ENCODE measurements around the gene INSC.

Gene INSC

GRCh38 chr11:15192005-15192556, 77.4 kb downstream of the INSC start:
- DNase-seq: no peak

DNA sequence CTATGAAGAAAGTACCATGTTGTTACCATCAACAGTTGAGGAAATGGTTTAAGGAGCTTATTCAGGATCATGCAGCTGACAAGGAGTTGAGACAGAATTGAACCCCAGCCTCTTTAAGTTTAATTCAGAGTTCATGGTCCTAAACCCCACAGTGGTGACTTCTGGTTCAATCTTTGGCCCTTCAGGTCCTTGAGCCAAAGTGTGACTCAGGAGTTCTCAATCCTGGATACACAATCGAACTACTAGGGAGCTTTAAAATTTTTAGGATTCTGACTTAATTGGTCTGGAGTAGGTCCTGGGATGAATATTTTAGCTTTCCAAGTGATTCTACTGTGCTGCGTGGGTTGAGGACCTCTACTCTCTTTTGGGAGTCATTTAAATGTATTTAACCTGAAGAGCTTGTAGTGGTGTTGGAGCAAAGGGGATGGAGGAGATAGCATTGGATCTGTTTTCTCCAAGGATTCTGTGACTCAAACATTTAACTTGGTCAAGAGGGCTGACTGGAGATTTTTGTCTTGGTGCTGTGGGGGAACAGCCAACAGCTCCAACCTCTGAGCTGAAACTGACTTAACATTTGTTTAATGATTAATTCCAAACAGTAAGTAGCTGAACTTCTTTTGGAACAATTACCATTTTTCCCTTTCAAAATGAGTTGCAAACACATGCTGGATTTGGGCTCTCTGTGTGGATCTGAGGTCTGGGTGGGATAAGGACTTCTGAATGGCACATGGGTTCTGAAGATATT, 80.1 kb downstream of the INSC start:
- DNase-seq: no peak

DNA sequence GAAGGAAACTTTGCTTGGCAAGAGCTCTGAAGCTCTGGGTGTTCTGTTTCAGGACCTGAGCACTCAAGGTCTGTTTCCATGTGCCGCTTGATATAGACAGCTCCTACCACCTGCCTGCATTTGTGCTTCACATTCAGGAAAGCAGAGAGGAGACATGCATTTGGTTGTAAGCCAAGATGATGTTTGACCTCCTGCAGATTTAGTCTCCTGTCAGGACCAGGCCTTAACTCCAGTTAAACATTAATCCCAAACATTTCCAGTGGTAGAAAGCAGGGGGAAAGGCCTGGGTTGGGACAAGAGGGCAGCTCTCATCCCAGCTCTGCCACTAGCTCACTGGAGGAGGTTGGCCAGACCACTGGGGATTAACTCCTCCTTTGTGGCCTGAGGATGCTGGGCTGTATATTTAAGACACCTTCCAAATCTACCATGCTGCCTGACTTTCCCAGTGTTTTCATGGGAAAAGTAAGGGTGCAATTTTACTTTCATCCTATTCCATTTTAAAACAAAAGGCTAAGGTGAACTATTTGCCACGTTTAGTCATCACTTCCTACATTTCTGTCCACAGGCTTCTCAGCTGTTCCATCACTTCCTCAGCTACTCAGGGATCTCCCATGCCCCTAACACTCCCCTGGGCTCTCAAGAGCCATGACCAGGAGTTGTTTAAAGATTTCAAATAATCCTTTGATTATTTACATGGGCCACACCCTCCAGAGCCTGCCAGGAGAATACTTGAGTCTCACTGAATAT, 80.9 kb downstream of the INSC start:
- no peak for DNase-seq

- no peak for DNase-seq
Measured at GRCh38 chr11:15196704-15197103, 82.0 kb downstream of the INSC start.

GRCh38 chr11:15197696-15198095, 83.0 kb downstream of the INSC start:
- DNase-seq: no peak

GRCh38 chr11:15198284-15198683, 83.6 kb downstream of the INSC start:
- no peak for DNase-seq

DNA sequence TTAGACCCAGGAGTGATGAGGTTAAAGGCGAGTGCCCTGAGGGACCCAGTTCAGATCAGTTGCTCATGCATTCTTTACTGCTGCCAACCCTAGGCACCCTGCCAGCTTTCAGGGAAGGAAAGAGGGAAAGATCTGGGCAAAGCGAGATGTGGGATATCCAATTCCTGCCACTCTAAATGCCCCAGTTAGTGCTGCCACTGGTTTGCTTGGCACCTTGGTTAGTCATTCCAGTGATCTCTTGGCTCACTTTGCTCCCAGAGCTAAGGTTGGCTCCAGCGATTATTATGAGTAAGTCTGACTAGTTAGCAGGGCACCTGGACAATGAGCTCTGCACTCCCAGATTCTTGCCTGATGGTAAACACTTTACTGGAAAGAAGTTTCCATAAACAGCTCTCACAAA, 85.0 kb downstream of the INSC start:
- DNase-seq: no peak

DNA sequence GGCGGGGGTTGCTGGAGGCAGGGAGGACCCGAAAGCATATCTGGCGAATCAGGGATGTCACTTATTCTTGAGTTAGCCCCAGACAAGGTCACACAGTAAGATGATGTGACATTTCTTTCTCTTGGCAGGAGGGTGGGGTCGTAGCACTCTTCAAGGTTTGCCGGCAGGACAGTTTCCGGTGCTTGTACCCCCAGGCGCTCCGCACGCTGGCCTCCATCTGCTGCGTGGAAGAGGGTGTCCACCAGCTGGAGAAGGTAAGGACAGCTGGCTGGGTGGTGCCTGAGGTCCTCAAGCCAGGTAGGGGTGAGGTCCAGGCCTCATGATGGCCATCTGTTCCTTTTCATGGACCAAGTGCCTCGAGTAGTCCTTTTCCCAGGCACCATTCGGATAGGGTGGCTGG, 86.0 kb downstream of the INSC start:
- no peak for DNase-seq

DNA sequence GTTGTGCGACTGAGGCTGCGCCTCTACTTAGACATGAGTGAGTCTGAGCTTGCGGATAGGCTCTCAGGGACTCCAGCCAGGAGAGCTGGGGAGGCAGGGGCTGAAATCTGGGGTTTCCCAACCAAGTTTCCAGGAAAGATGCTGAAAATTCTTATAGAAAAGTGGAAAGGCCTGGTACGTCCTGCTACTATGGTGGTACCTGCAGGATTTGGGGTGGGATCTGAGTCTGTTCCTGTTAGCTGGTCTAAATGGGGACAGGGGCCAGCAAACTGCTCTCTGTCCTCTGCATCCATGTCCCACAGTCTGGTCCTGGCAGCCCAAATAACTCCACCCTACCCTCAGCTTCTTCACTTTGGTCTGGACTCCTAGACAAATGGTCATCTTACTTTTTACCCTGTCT, 86.9 kb downstream of the INSC start:
- DNase-seq: no peak

- DNase-seq: no peak
Measured at GRCh38 chr11:15202626-15203025, 87.9 kb downstream of the INSC start.

DNA sequence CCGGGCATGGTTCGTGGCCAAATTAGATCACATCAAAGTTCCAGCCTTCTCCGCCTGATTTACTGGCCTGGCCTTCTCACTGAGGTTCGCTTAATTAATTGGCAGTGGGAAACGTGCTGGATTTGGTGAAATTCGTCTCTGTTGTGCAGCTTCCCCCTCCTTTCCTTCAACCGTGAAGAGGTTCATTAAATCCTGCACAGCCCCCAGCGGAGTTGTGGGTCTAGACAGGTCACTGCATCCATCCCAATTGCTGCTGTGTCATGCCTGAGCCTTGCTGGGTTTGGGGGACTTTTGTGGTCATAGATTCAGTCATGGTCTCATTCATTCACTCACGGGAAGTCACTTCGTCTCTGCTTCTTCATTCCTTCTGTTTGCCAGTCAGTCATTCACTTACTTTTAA, 90.0 kb downstream of the INSC start:
- DNase-seq: no peak

GRCh38 chr11:15206791-15207190, 92.1 kb downstream of the INSC start:
- DNase-seq: no peak

GRCh38 chr11:15208378-15209222, 93.9 kb downstream of the INSC start:
- peak; percentile 20 for DNase-seq

- no peak for DNase-seq
Measured at GRCh38 chr11:15212876-15213275, 98.2 kb downstream of the INSC start.

DNA sequence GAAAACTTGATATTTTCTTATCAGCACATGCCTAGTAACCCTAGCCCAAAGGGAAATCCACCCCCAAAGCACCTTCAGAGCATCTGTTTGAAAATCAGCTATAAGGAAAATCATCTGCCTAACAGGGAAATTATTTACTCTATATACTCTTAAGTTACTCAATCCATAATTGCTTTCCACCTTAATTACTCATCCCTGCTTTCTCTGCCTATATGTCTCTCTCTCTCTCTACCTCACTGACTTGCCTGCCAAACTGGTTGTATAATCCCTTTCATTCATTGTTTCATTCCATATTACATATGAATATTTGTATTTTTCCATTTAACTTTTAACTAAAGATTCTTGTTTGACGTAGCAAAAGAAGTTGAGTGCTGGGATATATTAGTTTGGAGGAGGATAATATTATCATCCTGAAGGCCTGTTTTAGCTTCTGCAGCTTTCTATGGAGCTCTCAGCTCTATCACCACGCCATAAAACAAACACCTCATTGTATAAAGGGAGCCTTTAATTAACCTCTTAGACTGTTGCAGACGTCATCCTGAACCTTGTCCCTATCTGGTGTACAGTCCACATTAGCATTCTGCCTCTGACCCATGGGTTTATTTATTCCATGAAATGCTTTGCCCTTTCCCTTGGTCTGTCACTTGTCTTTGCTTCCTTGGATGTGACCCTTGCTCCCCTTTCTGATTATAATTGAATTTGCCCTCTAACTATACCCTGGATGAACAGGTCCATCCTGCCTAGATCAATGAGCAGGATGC, 98.9 kb downstream of the INSC start:
- no peak for DNase-seq

DNA sequence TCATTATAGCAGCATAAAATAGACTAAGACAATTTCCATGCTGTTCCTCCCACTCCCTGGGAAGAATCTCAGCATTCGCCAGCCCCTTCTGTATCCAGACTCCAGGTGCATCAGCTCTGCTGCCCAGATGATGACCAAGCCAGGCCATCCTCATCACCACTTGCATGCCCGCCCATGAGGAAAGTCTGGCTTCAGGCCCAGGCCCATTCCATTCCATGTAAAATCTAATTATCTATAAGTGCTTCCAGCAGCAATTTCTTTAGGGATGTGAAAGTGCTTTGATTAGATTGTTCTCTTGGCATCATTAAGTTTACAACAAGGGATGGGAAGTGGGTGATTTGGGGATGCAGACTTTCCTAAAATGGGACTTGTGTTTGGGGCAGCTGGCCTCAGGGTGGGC, 100.3 kb downstream of the INSC start:
- no peak for DNase-seq

DNA sequence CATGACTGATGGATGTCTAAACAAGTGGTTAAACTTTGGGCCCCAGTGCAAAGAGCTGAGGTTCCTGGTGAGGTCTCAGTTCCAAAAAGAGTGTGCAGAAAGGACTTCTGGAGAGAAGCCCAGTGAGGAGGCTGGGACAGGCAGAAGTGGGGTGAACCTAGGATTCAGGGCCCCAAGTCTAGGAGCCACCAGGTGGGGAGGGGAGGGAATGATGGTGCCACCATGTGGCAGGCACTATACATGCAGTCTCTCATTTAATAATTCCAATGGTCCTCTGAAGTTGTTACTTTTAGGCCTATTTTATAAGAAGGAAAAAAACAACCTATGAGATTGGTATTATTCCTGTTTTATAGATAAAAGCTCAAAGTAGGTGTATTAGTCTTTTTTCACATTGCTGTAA, 102.0 kb downstream of the INSC start:
- DNase-seq: no peak

DNA sequence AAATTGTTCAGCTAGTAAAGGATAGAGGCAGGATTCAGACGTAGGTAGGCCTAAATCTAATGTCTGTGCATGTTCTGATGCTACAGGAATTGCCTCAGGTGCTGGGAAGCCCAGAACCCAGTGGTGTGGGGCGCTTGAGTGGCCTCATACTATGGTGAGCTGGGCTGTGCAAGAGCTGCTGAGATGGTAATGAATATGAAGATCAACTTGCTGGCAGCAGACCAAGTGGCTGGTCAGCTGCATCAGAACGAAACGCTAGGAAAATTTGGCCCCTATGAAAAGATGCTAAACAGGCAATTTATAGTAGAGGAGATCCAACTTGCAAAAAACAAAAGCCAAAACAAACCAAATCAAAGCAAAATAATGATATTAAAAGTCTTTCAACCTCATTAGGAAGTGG, 102.7 kb downstream of the INSC start:
- DNase-seq: no peak

DNA sequence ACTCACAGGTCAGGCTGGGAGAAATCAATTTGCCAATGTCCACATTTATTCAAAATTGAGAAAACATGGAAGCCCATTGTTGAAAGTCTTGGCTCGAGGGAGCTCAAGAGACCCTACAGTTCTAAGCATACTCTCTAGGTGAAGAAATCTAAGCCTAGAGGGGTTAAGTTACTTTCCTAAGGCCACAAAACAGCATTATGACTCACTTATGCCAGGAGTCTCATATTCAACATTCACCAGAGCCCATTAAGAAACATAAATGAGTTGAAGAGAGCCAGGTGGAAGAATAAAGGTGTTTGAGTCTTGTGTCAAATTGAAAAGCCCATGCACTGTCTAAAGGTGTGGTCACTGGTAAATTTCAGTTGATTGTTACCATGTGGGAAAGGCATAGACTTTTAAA, 108.1 kb downstream of the INSC start:
- no peak for DNase-seq

DNA sequence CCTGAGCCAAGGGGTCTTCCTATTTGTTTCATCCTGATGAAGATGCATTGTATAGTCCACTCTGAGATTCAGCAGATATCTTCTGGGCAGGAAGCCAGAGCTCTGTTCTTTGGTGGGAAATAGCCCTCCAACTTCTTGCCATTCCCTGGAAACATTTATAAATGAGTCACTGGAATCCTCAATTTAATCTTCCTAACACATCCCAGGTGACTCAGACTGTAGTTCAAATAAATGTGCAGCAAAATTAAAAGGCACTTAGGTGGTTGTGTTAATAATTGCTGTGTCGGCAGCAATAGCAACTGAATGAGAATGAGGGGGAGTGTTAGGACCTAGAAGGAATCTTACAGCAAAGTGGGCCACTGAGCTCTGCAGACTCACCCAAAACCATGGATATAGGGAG, 108.6 kb downstream of the INSC start:
- DNase-seq: no peak

DNA sequence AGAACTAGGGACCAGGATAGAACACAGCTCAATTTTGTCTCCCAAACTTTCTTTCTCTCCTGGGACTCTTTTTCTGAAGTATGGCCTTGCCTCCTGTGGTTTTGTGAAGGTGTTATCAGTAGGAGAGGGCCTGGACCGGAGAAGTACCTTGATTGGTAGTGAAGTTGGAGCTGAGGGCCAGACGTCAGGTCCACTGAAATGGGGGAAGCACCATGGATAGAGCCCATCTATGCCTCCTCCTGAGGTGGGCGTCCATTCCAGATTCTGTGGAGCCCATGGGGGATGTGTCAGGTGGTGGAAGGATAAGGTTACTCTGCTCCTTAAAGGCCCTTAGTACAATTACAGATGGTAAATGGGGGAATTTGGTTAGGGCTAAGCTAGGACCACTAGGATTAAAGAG, 109.7 kb downstream of the INSC start:
- no peak for DNase-seq

DNA sequence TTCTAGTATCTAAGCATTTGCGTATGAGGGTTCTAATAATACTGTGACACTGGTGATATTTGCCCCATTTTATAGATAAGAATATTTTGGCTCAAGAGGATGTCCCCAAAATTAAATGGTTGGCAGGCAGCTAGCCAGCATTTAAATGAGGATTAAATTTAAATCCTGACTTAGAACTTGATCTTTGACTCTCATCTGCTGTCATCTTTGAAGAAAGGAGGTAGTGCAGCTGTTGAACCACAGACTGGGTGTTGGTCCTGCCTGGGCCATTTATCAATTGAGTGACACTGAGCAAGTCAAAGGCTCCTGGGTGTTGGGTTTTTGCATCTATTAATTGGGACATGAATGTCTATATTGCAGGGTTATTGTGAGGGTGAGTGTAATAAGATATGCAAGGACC, 112.3 kb downstream of the INSC start:
- DNase-seq: no peak

All from cortex of kidney (tissue), 1 donor.